ENCODE results near the gene KIFC3.
"Not testable (repeated sequence)": the region's sequence is repeated elsewhere in the genome, so short reads cannot be mapped to it uniquely, and the experiment has no call there.

KIFC3 gene, protein sequence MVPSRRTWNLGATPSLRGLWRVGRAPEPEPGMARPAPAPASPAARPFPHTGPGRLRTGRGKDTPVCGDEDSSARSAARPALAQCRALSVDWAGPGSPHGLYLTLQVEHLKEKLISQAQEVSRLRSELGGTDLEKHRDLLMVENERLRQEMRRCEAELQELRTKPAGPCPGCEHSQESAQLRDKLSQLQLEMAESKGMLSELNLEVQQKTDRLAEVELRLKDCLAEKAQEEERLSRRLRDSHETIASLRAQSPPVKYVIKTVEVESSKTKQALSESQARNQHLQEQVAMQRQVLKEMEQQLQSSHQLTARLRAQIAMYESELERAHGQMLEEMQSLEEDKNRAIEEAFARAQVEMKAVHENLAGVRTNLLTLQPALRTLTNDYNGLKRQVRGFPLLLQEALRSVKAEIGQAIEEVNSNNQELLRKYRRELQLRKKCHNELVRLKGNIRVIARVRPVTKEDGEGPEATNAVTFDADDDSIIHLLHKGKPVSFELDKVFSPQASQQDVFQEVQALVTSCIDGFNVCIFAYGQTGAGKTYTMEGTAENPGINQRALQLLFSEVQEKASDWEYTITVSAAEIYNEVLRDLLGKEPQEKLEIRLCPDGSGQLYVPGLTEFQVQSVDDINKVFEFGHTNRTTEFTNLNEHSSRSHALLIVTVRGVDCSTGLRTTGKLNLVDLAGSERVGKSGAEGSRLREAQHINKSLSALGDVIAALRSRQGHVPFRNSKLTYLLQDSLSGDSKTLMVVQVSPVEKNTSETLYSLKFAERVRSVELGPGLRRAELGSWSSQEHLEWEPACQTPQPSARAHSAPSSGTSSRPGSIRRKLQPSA

GRCh38 chr16:57802341-57803133, at the start of gene KIFC3:
TSS of gene KIFC3 (minus strand) at chr16:57802491. CDS start at chr16:57798243, 4,248 bp downstream.
- peak; percentile 63 for DNase-seq

GRCh38 chr16:57848181-57848580, 45.9 kb upstream of the KIFC3 start:
- DNase-seq, result no peak

- DNase-seq, result not testable (repeated sequence)
Observed at GRCh38 chr16:57846931-57847330, 44.6 kb upstream of the KIFC3 start.

GRCh38 chr16:57846078-57846697, 43.9 kb upstream of the KIFC3 start:
- no peak for DNase-seq

GRCh38 chr16:57845115-57845514, 42.8 kb upstream of the KIFC3 start:
- no peak for DNase-seq

- no peak for DNase-seq
Observed at GRCh38 chr16:57844416-57845030, 42.2 kb upstream of the KIFC3 start.

GRCh38 chr16:57843400-57843799, 41.1 kb upstream of the KIFC3 start:
- DNase-seq, result no peak

DNA sequence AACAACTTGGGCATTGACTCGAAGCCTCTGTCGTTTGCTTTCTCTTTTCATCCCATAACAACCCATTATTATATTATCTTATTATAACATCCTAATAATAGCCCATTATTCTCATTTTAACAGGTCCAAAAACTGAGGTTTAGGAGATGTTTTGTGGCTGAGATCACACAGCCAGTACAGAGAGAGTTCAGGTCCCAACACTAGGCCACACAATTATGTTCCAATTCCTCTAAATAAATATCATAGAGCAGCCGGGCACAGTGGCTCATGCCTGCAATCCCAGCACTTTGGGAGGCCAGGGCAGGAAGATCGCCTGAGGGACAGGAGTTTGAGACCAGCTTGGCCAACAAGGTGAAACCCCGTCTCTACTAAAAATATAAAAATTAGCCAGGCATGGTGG, 40.3 kb upstream of the KIFC3 start:
- DNase-seq, result no peak

DNA sequence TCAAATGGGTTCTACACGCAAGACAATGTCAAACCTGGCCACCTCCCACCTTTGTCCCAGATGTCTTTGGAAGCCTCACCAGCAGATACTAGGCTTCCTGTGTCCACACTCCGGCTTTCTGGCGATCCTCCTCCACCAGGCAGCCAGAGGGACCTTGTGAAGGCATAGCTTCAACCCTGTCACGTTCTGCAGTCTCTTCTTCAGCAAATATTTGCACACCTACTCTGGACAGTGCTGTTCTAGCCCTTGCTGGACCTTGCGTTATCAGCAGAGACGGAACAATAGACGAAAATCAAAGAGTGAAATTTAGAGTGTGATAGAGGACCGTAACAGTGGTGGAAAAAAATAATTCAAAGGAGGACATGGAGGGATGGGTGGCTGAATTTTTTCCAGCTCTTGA, 38.5 kb upstream of the KIFC3 start:
- DNase-seq, result no peak

- no peak for DNase-seq
Observed at GRCh38 chr16:57838161-57838560, 35.9 kb upstream of the KIFC3 start.

DNA sequence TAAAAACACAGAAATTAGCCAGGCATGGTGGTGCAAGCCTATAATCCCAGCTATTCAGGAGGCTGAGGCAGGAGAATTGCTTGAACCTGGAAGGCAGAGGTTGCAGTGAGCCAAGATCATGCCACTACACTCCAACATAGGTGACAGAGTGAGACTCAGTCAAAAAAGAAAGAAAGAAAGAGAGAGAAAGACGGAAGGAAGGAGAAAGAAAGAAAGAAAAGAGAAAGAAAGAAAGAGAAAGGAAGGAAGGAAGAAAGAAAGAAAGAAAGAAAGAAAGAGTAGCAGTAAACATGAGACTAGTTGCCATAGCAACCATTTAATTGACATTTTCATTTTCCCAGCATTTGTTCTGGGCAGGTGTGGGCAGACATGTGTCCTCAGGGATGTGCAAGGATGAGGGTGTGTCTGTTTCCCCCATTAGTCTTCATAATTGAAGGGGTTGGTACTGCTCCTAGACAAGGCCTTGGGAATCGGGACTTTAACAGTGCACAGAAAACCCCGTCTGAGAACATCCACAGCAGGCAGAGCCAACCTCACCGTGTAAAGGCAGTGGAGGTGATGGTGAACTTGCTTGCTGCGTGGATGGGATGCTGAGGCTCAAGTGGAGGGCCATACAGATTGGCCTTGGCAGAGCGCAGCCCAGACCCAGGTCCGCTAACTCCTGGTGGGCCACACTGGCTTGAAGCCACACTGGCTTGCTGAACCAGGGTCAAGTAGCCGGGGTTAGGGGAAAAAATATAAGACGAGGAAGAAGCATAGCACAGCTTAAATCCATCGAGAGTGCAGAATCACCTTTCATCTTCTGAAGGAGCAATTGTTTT, 35.2 kb upstream of the KIFC3 start:
- DNase-seq, result no peak

- DNase-seq, result not testable (repeated sequence)
Observed at GRCh38 chr16:57835439-57835838, 33.1 kb upstream of the KIFC3 start.

- no peak for DNase-seq
Observed at GRCh38 chr16:57834936-57835335, 32.6 kb upstream of the KIFC3 start.

DNA sequence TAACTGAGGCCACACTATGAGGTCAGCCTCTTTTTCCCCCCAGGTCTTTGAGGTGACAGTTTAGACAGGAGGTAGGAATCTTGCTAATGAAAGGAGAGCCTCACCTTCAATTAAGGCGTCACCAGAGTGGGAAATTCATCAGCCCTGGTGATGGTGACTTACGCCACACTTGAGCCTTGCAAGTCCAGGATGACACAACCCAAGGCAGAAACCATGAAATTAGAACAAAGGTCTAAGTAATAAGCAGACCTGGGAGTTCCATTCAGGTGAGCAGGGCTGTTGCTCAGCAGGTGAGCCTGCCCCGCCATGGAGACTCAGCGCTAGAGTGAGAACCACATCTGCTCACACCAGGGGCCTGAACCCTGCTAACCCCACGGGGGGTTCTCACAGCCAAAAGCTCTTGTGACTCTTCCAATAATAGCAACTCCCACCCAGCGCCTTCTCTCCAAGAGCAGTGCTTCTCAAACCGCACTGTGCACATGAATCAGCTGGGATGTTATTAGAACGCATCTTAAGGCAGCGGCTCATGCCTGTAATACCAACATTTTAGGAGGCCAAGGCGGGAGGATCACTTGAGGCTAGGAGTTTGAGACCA, 28.7 kb upstream of the KIFC3 start:
- no peak for DNase-seq

DNA sequence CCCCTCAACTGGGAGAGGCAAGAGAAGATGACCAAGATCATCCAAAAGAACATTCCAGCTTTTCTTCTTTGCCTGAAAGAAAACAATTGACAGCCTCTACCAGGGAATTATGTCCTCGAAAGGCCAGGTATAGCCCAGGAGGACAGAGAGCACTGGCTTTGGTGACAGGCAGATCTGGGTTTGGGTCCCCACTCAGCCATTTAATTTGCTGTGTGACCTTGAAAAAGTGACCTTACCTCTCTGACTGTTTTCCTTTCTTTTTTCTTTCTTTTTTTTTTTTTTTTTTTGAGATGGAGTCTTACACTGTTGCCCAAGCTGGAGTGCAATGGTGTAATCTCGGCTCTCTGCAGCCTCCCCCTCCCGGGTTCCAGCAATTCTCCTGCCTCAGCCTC, 27.7 kb upstream of the KIFC3 start:
- DNase-seq, result no peak

DNA sequence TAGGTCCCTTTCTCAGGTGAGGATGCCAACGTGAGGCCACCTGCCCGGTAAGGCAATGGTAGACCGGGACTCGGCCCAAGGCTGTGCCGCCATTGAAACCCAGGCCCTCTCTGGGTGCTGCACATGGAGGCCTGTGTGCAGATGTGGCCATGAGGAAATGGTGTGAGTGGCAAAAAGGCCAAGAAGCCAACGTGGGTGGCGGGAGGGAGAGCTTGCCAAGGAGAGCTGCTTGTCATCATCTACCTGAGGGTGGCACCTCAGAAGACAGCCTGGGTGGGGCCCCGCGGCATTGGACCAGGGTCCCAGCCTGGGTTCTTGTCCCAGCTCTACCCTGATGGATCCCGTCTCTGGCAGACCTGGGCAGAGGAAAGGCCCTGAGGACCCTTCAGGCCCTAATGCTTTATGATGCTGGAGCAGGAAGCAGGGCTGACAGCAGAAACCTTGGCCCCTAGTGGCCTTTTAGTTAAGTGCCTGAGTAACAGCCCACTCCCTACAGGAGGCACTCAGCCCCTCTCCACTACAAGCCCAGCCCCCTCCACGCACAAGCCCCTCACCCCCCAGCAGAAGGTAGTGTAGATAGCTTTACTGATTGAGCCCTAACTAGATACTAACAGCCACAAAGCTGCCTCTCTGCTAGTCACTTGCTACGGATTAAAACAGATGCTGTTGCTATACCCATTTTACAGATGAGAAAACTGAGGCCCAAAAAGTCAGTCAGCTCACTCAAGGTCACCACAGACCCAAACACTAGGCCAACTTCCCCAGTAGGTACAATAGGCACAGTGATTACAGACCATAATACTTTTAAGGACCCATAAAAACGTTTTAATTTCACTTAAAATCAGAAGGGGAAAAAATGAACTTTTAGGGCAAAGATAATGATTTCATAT, 26.2 kb upstream of the KIFC3 start:
- no peak for DNase-seq

DNA sequence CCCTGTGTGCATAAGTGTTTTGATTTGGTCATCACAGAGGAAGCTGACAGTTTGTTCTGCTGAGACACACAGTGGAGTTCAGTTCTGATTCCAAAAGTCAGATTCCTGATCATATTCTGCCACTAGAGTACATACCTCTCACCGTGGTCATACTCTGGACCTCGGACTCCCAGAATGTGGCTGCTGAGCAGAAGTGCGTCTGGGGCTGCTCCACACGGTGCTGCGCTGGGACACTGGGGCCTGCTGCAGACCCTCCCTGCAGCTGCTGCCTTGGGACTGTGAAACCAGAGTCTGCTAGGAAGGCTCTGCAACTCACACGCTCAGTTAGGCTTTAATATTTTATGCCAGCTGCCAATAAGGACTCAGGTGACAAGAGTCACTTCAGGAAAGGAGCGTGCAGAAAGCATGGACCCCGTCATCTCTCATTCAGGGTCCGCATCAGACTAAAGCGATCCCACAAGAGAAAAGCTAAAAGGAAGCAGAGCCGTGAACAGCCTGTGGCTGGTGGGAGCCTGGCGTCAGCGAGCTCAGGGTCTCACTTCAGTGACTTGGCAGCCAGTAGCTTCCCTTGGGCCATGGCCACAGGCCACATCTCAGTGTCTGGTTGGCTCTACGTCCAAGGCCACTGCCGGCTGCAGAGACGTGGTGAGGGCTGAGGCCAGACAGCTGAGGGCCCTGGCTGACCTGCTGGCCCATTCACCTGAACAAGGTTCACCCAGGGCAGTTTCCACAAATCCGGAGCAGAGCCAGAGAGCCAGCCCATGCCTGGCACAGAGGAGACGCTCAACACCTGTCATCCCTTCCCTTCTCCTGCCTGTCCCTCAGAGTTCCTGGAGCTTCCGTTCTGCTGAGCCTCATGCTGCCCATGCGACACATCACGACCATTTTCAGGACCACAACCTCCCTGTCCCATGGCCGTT, 24.7 kb upstream of the KIFC3 start:
- no peak for DNase-seq

DNA sequence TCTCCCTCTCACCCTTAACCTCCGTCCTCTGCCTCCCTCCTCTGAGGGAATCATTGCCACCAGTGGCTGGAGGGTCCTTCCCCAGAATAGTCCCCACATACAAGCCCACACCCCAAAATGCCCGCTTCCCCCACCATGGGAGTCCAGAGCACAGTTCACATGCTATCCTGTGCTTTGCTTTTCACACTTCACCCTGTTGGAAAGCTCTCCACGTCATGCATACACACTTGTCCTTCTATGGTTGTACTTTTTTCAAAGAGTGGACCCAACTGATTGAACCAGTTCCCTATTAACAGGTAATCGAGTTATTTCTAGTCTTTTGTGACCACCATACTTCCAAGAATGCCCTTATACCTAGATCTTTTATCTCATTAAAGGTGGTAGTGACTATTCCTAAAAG, 23.8 kb upstream of the KIFC3 start:
- no peak for DNase-seq
